GM06990 (cell line): ENCODE measurements around the gene EGFR.
"Not testable (repeated sequence)": the region's sequence is repeated elsewhere in the genome, so short reads cannot be mapped to it uniquely, and the experiment has no call there.

Experiments
- DNase-seq: peaks from one replicate; pipeline ENCODE4 v3.0.0-alpha.2; 2011; ENCODE audit not compliant: insufficient read length; ENCODE audit errors: extremely low read depth
- H3K27me3 ChIP-seq: replicated peaks from 2 replicates; pipeline ENCODE4 v1.6.0; 2011; ENCODE audit warnings: low read length; ENCODE audit not compliant: control insufficient read depth, insufficient read depth
- H3K36me3 ChIP-seq: 2 replicates; pipeline ENCODE4 v1.5.1; 2011; ENCODE audit warnings: low read length; ENCODE audit not compliant: control insufficient read depth, insufficient read depth
- H3K4me3 ChIP-seq: replicated peaks from 2 replicates; pipeline ENCODE4 v1.5.1; 2011; ENCODE audit warnings: low read depth, mild to moderate bottlenecking, control low read depth, low read length
- CTCF ChIP-seq: IDR thresholded peaks from 2 replicates; pipeline ENCODE4 v1.5.1; 2011; ENCODE audit warnings: low read length, control low read depth, mild to moderate bottlenecking, inconsistent platforms; ENCODE audit not compliant: insufficient read depth, poor library complexity, severe bottlenecking

Gene EGFR

GRCh38 chr7:55161154-55161687 is 142.4 kb downstream of the EGFR start:
- H3K4me3 ChIP-seq = no peak overlapping the region
- no peaks in the 10 kb centered on the region for H3K36me3 ChIP-seq
- TF ChIP-seq CTCF = no peak
- no peaks in the 10 kb centered on the region for H3K27me3 ChIP-seq
- DNase-seq = no peak

- Histone ChIP-seq H3K27me3 (no peaks in the 10 kb centered on the region), H3K36me3 (no peaks in the 10 kb centered on the region)
- TF ChIP-seq CTCF = no peak
These were observed 143.7 kb downstream of the EGFR start for GRCh38 chr7:55162476-55162875.

GRCh38 chr7:55163733-55164132 is 144.9 kb downstream of the EGFR start:
- Histone ChIP-seq H3K27me3 (no peaks in the 10 kb centered on the region), H3K36me3 (no peaks in the 10 kb centered on the region), H3K4me3 (no peak overlapping the region)
- TF ChIP-seq CTCF = no peak
- DNase-seq = no peak

More at GRCh38 chr7:55162476-55162875, 143.7 kb downstream of the EGFR start:
- no peak for DNase-seq
- no peak overlapping the region for H3K4me3 ChIP-seq

GRCh38 chr7:55164527-55164926 is 145.7 kb downstream of the EGFR start:
- Histone ChIP-seq H3K36me3 (no peaks in the 10 kb centered on the region), H3K4me3 (no peak overlapping the region), H3K27me3 (no peaks in the 10 kb centered on the region)
- DNase-seq = no peak
- no peak for TF ChIP-seq CTCF

- no peak for TF ChIP-seq CTCF
- no peak for DNase-seq
- no peaks in the 10 kb centered on the region for H3K27me3 ChIP-seq
- H3K4me3 ChIP-seq = no peak overlapping the region
- no peaks in the 10 kb centered on the region for H3K36me3 ChIP-seq
These were observed 146.5 kb downstream of the EGFR start for GRCh38 chr7:55165176-55165861.

GRCh38 chr7:55167296-55167695 is 148.5 kb downstream of the EGFR start:
- H3K4me3 ChIP-seq, H3K27me3 ChIP-seq, DNase-seq, H3K36me3 ChIP-seq: not testable (repeated sequence)
